ENCODE measurements around the gene OR6C68.

OR6C68 gene

DNA sequence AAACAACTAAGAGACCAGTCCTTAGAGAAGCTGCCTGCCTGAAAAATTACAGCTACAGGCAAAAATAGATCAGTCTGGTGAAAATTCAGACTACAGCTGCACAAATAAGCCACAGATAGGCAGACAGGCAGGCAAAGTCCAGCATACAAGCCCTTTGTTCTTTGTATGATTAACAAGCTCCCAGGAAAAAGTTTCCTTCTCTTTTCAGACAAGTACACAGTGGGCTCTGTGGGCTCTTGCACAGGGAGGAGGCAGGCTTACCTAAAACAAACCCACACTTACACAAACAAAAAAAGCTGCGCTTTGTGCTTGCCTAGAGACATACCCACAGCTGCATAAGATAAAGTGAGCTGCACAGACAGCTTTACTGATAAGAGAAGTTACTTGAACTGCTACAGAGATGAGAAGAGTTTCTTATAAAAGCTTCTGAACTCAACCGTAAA is 7.7 kb downstream of the OR6C68 start:
- H3K36me3 ChIP-seq (ENCODE audit: control insufficient read depth in 4 of 4, insufficient read depth in 4 of 4, low read length in 3 of 4) = no peaks in the 10 kb centered on the region
- H3K27me3 ChIP-seq (replicated peaks in 2 of 5; ENCODE audit: control insufficient read depth in 4 of 5, insufficient read depth in 5 of 5, low read length in 4 of 5) = peaks cover 0 to 4% (median 2%) of the 10 kb centered on the region in 5 experiments
- no peaks in the 10 kb centered on the region for H3K4me1 ChIP-seq (ENCODE audit: control extremely low read depth in 1 of 4, control insufficient read depth in 4 of 4, insufficient read depth in 4 of 4, low read length in 3 of 4)
- no peaks in the 10 kb centered on the region for H3K9me3 ChIP-seq (ENCODE audit: control extremely low read depth in 1 of 5, control insufficient read depth in 4 of 5, insufficient read depth in 2 of 5, low read depth in 1 of 5, low read length in 4 of 5)
- 80% methylated on average over 1 of the region's 2 CpGs for WGBS (ENCODE audit: insufficient coverage)
- no peak overlapping the region for H3K27ac ChIP-seq (ENCODE audit: insufficient read depth in 1 of 2, low read depth in 1 of 2, low read length in 2 of 2, poor library complexity in 1 of 2, severe bottlenecking in 2 of 2)
- ChIA-PET POLR2A (no interaction called here), CTCF (no interaction called here)
- no peak overlapping the region for H3K4me3 ChIP-seq (ENCODE audit: control insufficient read depth in 1 of 7, extremely low read depth in 1 of 7, insufficient read depth in 4 of 7, low read depth in 2 of 7, low read length in 6 of 7)
- DNase-seq = peak in 2 of 3 donors; percentile 1 to 17

DNA sequence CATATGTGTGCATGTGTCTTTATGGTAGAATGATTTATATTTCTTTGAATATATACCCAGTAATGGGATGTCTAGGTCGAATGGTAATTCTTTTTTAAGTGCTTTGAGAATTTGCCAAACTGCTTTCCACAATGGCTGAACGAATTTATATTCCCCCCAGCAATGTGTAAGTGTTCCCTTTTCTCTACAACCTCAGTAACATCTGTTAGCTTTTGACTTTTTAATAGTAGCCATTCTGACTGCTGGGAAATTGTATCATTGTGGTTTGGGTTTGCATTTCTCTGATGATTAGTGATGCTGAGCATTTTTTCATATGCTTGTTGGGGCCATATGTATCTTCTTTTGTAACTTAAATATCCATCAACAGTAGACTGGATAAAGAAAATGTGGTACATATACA is 9.4 kb downstream of the OR6C68 start:
- Histone ChIP-seq H3K4me1 (ENCODE audit: control extremely low read depth in 1 of 4, control insufficient read depth in 4 of 4, insufficient read depth in 4 of 4, low read length in 3 of 4) (no peaks in the 10 kb centered on the region), H3K36me3 (ENCODE audit: control insufficient read depth in 4 of 4, insufficient read depth in 4 of 4, low read length in 3 of 4) (no peaks in the 10 kb centered on the region), H3K4me3 (ENCODE audit: control insufficient read depth in 1 of 7, extremely low read depth in 1 of 7, insufficient read depth in 4 of 7, low read depth in 2 of 7, low read length in 6 of 7) (no peak overlapping the region), H3K9me3 (ENCODE audit: control extremely low read depth in 1 of 5, control insufficient read depth in 4 of 5, insufficient read depth in 2 of 5, low read depth in 1 of 5, low read length in 4 of 5) (no peaks in the 10 kb centered on the region), H3K27ac (ENCODE audit: insufficient read depth in 1 of 2, low read depth in 1 of 2, low read length in 2 of 2, poor library complexity in 1 of 2, severe bottlenecking in 2 of 2) (no peak overlapping the region), H3K27me3 (replicated peaks in 2 of 5; ENCODE audit: control insufficient read depth in 4 of 5, insufficient read depth in 5 of 5, low read length in 4 of 5) (peaks cover 0 to 4% (median 2%) of the 10 kb centered on the region in 5 experiments)
- POLR2A ChIA-PET = no interaction called here
- CTCF ChIA-PET = no interaction called here
- WGBS (ENCODE audit: insufficient coverage) = no CpG with 5 or more reads among the region's 2 CpGs
- no peak for DNase-seq

DNA sequence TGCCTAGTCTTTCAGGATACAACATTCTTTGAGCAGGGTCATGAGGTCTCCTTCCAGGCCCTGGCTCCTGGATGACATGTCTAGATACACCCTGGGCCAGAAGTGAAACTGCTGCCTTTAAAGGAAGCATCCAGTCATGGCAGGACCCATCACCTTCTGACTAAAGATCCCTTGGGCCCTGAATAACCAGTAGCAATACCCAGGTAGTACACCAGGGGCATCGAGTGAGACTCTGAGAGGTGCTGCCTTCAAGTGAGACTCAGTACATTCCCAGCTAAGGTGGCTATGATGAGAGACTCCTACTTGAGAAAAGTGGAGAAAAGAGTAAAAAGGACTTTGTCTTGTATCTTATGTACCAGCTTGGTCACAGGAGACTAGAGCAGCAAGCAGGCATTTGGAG is 23.5 kb downstream of the OR6C68 start:
- DNase-seq = no peak
- 89% methylated on average over 1 of the region's 1 CpG for WGBS (ENCODE audit: insufficient coverage)
- Histone ChIP-seq H3K4me1 (ENCODE audit: control extremely low read depth in 1 of 4, control insufficient read depth in 4 of 4, insufficient read depth in 4 of 4, low read length in 3 of 4) (no peaks in the 10 kb centered on the region), H3K36me3 (ENCODE audit: control insufficient read depth in 4 of 4, insufficient read depth in 4 of 4, low read length in 3 of 4) (no peaks in the 10 kb centered on the region), H3K27ac (ENCODE audit: insufficient read depth in 1 of 2, low read depth in 1 of 2, low read length in 2 of 2, poor library complexity in 1 of 2, severe bottlenecking in 2 of 2) (no peak overlapping the region), H3K4me3 (ENCODE audit: control insufficient read depth in 1 of 7, extremely low read depth in 1 of 7, insufficient read depth in 4 of 7, low read depth in 2 of 7, low read length in 6 of 7) (no peak overlapping the region), H3K9me3 (ENCODE audit: control extremely low read depth in 1 of 5, control insufficient read depth in 4 of 5, insufficient read depth in 2 of 5, low read depth in 1 of 5, low read length in 4 of 5) (no peaks in the 10 kb centered on the region), H3K27me3 (replicated peaks in 2 of 5; ENCODE audit: control insufficient read depth in 4 of 5, insufficient read depth in 5 of 5, low read length in 4 of 5) (no peaks in the 10 kb centered on the region)
- ChIA-PET CTCF (no interaction called here), POLR2A (no interaction called here)

DNA sequence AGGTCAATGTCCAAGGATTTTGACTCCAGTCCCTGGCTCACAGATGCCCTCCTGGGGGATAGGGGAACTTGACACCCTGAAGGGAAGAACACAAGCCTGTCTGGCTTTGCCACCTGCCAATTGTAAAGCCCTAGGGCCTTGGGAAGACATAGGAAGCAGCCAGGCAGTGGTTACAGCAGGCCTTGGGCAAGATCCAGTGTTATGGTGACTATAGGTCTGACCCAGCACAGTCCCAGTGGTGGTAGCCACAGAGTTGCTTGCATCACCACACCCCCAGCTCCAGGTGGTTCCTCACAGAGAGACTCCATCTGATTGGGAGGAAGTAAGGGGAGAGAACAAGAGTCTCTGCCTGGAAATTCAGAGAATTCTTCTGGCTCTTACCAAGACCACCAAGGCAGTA is 24.2 kb downstream of the OR6C68 start:
- ChIA-PET CTCF (no interaction called here), POLR2A (no interaction called here)
- Histone ChIP-seq H3K27ac (ENCODE audit: insufficient read depth in 1 of 2, low read depth in 1 of 2, low read length in 2 of 2, poor library complexity in 1 of 2, severe bottlenecking in 2 of 2) (no peak overlapping the region), H3K27me3 (replicated peaks in 2 of 5; ENCODE audit: control insufficient read depth in 4 of 5, insufficient read depth in 5 of 5, low read length in 4 of 5) (no peaks in the 10 kb centered on the region), H3K4me1 (ENCODE audit: control extremely low read depth in 1 of 4, control insufficient read depth in 4 of 4, insufficient read depth in 4 of 4, low read length in 3 of 4) (no peaks in the 10 kb centered on the region), H3K4me3 (ENCODE audit: control insufficient read depth in 1 of 7, extremely low read depth in 1 of 7, insufficient read depth in 4 of 7, low read depth in 2 of 7, low read length in 6 of 7) (no peak overlapping the region), H3K36me3 (ENCODE audit: control insufficient read depth in 4 of 4, insufficient read depth in 4 of 4, low read length in 3 of 4) (no peaks in the 10 kb centered on the region), H3K9me3 (ENCODE audit: control extremely low read depth in 1 of 5, control insufficient read depth in 4 of 5, insufficient read depth in 2 of 5, low read depth in 1 of 5, low read length in 4 of 5) (no peaks in the 10 kb centered on the region)
- no peak for DNase-seq
